HG02840 (cell line): ENCODE measurements around the gene WNK3.

Source experiments
- ATAC-seq: cut with Tn5 transposase; IDR thresholded peaks from one replicate; pipeline ENCODE4 v1.9.1; 2021; ENCODE audit warnings: mild to moderate bottlenecking, moderate library complexity, moderate number of reproducible peaks; ENCODE audit not compliant: unreplicated experiment, low FRiP score

The WNK3 gene

DNA sequence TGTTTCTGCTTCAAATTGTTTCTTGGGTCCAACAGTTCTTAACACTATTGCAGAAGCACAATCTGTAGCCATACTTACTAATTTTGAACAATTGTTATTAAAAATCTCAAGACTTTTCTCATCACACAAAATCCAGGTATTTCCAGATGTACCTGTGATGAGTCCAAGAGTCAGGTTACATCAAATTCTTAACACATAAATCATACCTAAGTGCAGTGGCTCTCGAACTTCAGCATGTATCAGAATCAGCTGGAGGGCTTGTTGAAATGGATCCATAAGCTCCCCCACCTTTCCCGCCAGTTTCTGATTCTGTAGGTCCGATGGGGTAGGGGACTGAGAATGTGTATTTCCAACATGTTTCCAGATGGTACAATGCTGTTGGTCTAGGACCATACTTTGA lies 185.4 kb downstream of the WNK3 start:
- no peak for ATAC-seq

DNA sequence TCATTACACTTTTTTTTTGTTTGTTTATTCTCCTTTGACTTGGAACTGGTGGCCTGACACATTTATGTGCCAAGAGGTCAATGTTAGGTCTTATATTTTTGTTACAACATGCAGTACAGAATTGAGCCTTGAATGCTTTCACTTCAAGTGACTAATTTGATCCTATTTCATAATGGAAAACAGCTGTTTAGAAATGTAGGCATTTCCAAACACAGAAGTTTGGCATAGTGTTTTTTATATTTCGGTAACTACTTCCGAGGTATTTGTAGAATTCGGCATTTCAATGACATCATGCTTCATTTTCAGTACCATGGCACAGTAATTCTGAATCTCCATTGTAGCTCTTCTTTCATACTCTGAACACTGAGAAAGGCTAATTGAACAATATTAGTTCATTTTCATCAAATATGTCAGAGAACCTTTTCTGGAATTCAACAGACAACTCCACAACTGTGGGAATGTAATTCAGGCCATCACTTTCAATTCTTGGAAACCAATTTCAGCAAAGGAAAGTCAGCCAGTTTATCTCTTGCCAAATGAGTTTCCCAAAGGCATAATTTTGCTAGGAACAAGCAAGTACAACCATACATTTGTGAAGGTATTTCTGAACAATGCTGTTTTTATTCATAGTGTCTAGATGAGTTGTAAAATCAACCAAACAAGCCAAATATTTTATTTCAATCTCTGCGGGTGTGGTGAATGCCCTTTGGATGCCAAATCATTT lies 186.2 kb downstream of the WNK3 start:
- ATAC-seq: no peak

DNA sequence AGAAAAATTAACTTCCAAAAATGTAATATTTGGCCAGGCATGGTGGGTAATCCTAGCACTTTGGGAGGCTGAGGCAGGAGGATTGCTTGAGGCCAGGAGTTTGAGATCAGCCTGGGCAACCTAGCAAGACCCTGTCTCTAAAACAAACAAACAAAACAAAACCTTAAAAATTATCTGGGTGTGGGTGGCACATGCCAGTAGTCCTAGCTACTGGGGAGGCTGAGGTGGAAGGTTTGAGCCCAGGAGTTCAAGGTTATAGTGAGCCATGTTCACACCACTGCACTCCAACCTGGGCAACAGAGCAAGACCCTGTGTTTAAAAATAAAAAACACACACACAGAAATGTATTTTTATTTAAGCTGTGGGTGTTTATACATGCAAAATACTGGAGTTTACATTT lies 186.8 kb downstream of the WNK3 start:
- ATAC-seq: no peak

DNA sequence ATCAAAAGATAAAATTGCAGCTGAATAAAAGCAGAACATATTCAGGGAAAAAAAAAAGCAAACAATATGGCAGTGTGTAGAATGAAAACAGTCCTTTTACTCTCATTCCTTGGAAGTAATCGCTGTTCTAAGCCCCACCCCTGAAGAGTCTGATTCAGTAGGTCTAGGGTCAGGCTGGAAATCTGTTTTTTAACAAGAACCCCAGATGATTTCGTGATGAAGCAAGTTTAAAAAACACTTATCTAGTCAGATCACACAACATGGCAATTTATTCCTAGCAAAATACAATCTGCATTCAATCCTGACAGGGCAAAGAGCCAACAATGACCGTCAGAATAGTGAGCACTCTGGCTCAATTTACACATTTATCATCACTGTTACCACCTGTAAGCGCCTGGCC lies 190.9 kb downstream of the WNK3 start:
- no peak for ATAC-seq

DNA sequence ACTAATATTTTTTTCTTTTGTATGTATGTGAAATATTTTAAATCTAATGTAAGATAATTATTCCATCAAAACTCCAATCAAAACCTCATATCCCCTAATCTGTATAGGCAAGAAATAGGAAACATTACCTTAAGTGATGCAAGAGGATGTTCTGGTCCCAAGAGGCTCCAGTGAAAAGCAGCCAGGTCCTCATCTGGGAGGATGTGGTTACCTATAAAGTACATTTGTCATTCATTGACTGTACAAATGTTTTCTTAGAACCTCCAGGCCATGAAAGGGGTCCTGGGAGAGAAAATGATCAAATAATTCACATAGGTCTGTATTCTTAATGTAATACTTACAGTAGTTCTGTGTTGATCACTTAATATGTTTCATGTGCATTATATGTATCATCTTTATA lies 200.3 kb downstream of the WNK3 start:
- ATAC-seq: no peak
